ENCODE measurements around the gene HLF. TPM values are rescaled to one million over a fixed set of nuclear protein-coding genes. Genes with fewer than 3 reads are reported as not detected.

Gene HLF
- total RNA-seq, 1 experiment from 2014 or later: 3.2 TPM

DNA sequence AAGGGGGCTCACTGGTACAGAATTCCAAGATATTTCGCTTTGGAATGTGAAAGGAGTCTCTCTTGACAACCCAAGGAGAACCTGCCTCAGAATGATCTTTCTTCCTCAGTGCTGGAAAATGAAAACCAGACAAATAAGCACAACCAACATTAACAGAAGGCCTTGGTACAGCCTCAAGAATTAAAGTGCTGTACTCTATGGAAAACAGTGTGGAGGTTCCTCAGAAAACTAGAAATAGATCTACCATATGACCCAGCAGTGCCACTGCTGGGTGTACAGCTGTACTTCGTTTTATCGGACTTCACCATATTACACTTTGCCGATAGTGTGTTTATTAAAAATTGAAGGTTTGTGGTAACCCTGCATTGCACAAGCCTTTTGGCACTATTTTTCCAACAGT is 25.2 kb downstream of the HLF start:
- intact Hi-C loops (cut with micrococcal nuclease; ENCODE audit: unreplicated experiment): loop anchor here (5.0 kb wide), 1 partner anchor 223 kb away; no protein-coding TSS in a partner anchor
- CTCF ChIA-PET: no interaction called here

DNA sequence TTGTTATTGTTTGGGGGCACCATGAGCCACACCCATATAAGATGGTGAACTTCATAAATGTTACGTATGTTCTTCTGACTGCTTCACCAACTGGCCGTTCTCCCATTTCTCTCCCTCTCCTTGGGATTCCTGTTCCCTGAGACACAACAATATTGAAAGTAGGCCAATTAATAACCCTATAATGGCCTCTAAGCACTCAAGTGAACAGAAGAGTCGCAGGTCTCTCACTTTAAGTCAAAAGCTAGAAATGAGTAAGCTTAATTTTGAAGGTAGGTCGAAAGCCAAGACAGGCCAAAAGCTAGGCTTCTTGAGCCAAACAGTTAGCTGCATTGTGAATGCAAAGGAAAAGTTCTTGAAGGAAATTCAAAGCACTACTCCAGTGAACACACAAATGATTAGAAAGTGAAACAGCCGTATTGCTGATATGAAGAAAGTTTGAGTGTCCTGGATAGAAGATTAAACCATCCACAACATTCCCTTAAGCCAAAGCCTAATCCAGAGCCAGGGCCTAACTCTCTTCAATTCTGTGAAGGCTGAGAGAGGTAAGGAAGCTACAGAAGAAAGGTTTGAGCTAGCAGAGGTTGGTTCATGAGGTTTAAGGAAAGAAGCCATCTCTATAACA is 25.8 kb downstream of the HLF start:
- intact Hi-C loops (cut with micrococcal nuclease; ENCODE audit: unreplicated experiment): no loop called here
- peaks cover 7% of the 10 kb centered on the region for H3K4me1 ChIP-seq (ENCODE audit: insufficient read depth, low read length, poor library complexity, severe bottlenecking)
- no peak for DNase-seq (ENCODE audit: low spot score)
- no peak for TF ChIP-seq EZH2 (IDR thresholded peaks at IDR 0.05; ENCODE audit: borderline replicate concordance, low read depth, low read length, poor library complexity, severe bottlenecking)
- TF ChIP-seq, protein P1, sequence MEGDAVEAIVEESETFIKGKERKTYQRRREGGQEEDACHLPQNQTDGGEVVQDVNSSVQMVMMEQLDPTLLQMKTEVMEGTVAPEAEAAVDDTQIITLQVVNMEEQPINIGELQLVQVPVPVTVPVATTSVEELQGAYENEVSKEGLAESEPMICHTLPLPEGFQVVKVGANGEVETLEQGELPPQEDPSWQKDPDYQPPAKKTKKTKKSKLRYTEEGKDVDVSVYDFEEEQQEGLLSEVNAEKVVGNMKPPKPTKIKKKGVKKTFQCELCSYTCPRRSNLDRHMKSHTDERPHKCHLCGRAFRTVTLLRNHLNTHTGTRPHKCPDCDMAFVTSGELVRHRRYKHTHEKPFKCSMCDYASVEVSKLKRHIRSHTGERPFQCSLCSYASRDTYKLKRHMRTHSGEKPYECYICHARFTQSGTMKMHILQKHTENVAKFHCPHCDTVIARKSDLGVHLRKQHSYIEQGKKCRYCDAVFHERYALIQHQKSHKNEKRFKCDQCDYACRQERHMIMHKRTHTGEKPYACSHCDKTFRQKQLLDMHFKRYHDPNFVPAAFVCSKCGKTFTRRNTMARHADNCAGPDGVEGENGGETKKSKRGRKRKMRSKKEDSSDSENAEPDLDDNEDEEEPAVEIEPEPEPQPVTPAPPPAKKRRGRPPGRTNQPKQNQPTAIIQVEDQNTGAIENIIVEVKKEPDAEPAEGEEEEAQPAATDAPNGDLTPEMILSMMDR (conservative IDR thresholded peaks at IDR 0.05; ENCODE audit: low read depth, low read length): no peak
- H3K9me3 ChIP-seq (ENCODE audit: low read depth, low read length, poor library complexity, severe bottlenecking): peaks cover 10% of the 10 kb centered on the region
- no peak overlapping the region for H3K27ac ChIP-seq (ENCODE audit: low read depth, low read length, poor library complexity, severe bottlenecking)
- H3K4me3 ChIP-seq (ENCODE audit: low read depth, low read length, poor library complexity, severe bottlenecking): no peak overlapping the region
- BruUV-seq (replicated peaks): no TSS peak
- H3K36me3 ChIP-seq (ENCODE audit: insufficient read depth, low read length, poor library complexity, severe bottlenecking): peaks cover 4% of the 10 kb centered on the region
- ChIA-PET POLR2A (ENCODE audit: low non-redundant PET) (no interaction called here), CTCF (no interaction called here)
- no peaks in the 10 kb centered on the region for H3K27me3 ChIP-seq (replicated peaks; ENCODE audit: insufficient read depth, low read depth, low read length, poor library complexity)

More for the DNA sequence above, 25.2 kb downstream of the HLF start:
- Histone ChIP-seq H3K27me3 (replicated peaks; ENCODE audit: insufficient read depth, low read depth, low read length, poor library complexity) (no peaks in the 10 kb centered on the region), H3K4me3 (ENCODE audit: low read depth, low read length, poor library complexity, severe bottlenecking) (no peak overlapping the region), H3K4me1 (ENCODE audit: insufficient read depth, low read length, poor library complexity, severe bottlenecking) (peaks cover under 1% of the 10 kb centered on the region), H3K27ac (ENCODE audit: low read depth, low read length, poor library complexity, severe bottlenecking) (no peak overlapping the region), H3K9me3 (ENCODE audit: low read depth, low read length, poor library complexity, severe bottlenecking) (peaks cover 10% of the 10 kb centered on the region), H3K36me3 (ENCODE audit: insufficient read depth, low read length, poor library complexity, severe bottlenecking) (peaks cover 4% of the 10 kb centered on the region)
- POLR2A ChIA-PET (ENCODE audit: low non-redundant PET): no interaction called here
- no peak for TF ChIP-seq EZH2 (IDR thresholded peaks at IDR 0.05; ENCODE audit: borderline replicate concordance, low read depth, low read length, poor library complexity, severe bottlenecking)
- TF ChIP-seq, protein P1 (conservative IDR thresholded peaks at IDR 0.05; ENCODE audit: low read depth, low read length): no peak
- no TSS peak for BruUV-seq (replicated peaks)
- DNase-seq (ENCODE audit: low spot score): no peak

DNA sequence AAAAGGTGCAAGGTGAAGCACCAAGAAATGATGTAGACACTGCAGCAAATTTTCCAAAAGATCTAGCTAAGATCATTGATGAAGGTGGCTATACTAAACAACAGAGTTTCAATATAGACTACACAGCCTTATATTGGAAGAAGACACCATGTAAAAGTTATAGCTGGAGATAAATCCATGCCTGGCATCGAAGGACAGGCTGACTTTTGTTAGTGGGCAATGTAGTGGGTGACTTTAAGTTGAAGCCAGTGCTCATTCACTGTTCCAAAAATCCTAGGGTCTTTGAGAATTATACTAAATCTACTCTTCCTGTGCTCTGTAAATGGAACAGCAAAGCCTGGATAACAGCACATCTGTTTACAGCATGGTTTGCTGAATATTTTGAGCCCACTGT is 26.4 kb downstream of the HLF start:
- BruUV-seq (replicated peaks): no TSS peak
- TF ChIP-seq, protein P1 (conservative IDR thresholded peaks at IDR 0.05; ENCODE audit: low read depth, low read length): no peak
- no peak for TF ChIP-seq EZH2 (IDR thresholded peaks at IDR 0.05; ENCODE audit: borderline replicate concordance, low read depth, low read length, poor library complexity, severe bottlenecking)
- Histone ChIP-seq H3K4me1 (ENCODE audit: insufficient read depth, low read length, poor library complexity, severe bottlenecking) (peaks cover 12% of the 10 kb centered on the region), H3K4me3 (ENCODE audit: low read depth, low read length, poor library complexity, severe bottlenecking) (no peak overlapping the region), H3K27me3 (replicated peaks; ENCODE audit: insufficient read depth, low read depth, low read length, poor library complexity) (no peaks in the 10 kb centered on the region), H3K9me3 (ENCODE audit: low read depth, low read length, poor library complexity, severe bottlenecking) (peaks cover 10% of the 10 kb centered on the region), H3K27ac (ENCODE audit: low read depth, low read length, poor library complexity, severe bottlenecking) (no peak overlapping the region), H3K36me3 (ENCODE audit: insufficient read depth, low read length, poor library complexity, severe bottlenecking) (peaks cover 4% of the 10 kb centered on the region)
- POLR2A ChIA-PET (ENCODE audit: low non-redundant PET): no interaction called here
- intact Hi-C loops (cut with micrococcal nuclease; ENCODE audit: unreplicated experiment): no loop called here
- no peak for DNase-seq (ENCODE audit: low spot score)
- CTCF ChIA-PET: no interaction called here

Measured in A673 (cell line).